Kidney epithelial cell (primary cell): ENCODE data around the gene ZC3H18. TPM values are rescaled to one million over a fixed set of nuclear protein-coding genes. Genes with fewer than 3 reads are reported as not detected.

Experiments
- DNase-seq: peaks from one replicate; pipeline ENCODE4 v3.0.0-alpha.2; 2010; ENCODE audit warnings: low read depth
- H3K27me3 ChIP-seq: 2 replicates; pipeline ENCODE4 v1.6.0; 2011; ENCODE audit warnings: low read length; ENCODE audit not compliant: control insufficient read depth, insufficient read depth
- H3K36me3 ChIP-seq: 2 replicates; pipeline ENCODE4 v1.5.1; 2011; ENCODE audit warnings: low read length; ENCODE audit not compliant: control insufficient read depth, insufficient read depth
- H3K4me3 ChIP-seq: 2 replicates; pipeline ENCODE4 v1.5.1; 2011; ENCODE audit warnings: low read depth, mild to moderate bottlenecking, control low read depth, low read length
- CTCF ChIP-seq: IDR thresholded peaks from 2 replicates; pipeline ENCODE4 v1.5.1; 2011; ENCODE audit warnings: mild to moderate bottlenecking, moderate library complexity, low read length, control low read depth, inconsistent platforms; ENCODE audit not compliant: insufficient read depth, poor library complexity, severe bottlenecking
- total RNA-seq: library from RNA; depleted of rRNA; stranded (reverse); fragments of >200 nt; gene quantifications from 2 replicates; pipeline ENCODE4 v1.2.3, GENCODE V29; 2015

The ZC3H18 gene
- total RNA-seq, 1 donor from 2014 or later: 20.2 TPM

DNA sequence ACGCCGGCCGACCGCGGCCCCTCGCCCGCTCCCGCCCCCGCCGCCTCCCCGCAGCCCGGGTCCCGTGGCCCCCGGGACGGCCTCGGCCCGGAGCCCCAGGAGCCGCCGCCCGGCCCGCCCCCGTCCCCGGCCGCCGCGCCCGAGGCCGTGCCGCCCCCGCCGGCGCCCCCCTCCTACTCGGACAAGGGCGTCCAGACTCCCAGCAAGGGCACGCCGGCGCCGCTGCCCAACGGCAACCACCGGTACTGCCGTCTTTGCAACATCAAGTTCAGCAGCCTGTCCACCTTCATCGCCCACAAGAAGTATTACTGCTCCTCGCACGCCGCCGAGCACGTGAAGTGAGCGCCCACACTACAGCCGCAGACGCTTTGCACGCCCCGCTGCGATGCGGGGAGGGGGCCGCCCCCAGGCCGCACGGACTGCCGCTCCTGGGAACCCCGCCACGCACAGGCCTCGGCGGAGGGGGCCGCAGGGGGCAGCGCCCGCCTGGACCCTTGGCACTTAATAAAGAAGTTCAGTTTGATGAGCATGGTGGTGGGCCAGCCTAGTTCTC lies 35.5 kb upstream of the ZC3H18 start:
- peaks cover 19% of the 10 kb centered on the region for H3K27me3 ChIP-seq
- no peak for DNase-seq
- H3K4me3 ChIP-seq: peak overlapping the region; percentile 60
- no peaks in the 10 kb centered on the region for H3K36me3 ChIP-seq
- TF ChIP-seq CTCF: no peak

GRCh38 chr16:88535191-88535856 lies 34.9 kb upstream of the ZC3H18 start:
- DNase-seq: no peak
- Histone ChIP-seq H3K36me3 (no peaks in the 10 kb centered on the region), H3K27me3 (peaks cover 25% of the 10 kb centered on the region), H3K4me3 (peak overlapping the region; percentile 60)
- no peak for TF ChIP-seq CTCF

- Histone ChIP-seq H3K36me3 (no peaks in the 10 kb centered on the region), H3K4me3 (no peak overlapping the region), H3K27me3 (peaks cover 30% of the 10 kb centered on the region)
- no peak for DNase-seq
- TF ChIP-seq CTCF: no peak
Observed at GRCh38 chr16:88535857-88536222, 34.4 kb upstream of the ZC3H18 start.

DNA sequence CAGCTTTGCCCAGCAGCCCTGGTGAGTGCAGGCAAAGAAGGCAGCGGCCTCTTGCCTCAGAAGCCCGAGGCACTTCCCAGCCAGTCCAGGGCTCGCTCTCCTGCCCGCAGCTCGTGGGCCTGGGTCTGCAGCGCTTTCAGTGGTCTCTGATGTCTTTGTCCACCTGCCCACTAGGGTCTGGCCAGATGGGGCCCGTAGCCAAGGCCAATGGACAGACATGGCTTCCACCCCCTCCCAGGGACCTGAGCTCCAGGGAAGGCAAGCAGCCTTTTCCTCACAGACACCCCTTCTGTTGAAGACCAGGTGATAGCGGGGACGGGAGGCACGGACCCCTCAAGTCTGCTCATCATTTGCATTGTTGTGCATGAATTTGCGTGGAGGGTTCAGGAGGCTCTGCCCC lies 33.7 kb upstream of the ZC3H18 start:
- no peak for TF ChIP-seq CTCF

DNA sequence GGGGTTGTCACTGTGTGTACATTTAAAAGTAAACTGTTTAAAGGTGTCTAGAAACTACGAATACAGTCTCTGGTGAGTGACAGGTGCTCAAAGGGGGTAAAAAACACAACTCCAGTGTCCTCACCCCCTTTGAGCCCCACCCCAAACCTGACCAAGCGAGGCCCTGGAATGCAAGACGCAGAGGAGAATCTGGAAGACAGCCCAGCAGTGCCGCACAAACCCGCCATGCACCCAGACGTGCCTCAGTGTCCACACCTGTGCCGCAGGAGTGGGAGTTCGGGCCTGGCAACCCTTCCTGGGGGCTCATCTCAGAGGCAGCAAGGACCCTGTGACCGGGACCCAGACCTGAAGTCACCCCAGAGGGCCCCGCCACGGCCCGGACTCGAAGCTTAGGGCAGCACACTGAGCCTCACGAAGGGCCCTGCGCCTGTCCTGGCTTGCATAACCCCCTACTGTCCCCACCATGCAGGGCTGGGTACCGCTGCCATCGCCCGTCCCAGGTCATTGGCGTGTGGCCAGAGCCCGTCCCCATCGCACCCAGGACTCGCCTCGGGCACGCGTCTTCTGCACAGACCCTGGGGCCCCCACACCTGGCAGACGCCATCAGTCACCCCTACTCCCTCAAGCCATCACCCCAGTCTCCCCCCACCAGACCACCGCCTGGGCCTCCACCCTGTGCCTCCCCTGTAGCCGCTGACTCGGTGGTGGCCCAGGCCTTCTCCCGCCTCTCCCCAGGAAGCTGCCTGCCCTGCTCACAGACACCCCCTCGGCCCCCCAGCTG lies 33.0 kb upstream of the ZC3H18 start:
- H3K36me3 ChIP-seq: no peaks in the 10 kb centered on the region
- TF ChIP-seq CTCF: no peak
- no peak for DNase-seq

More for the DNA sequence above, 33.7 kb upstream of the ZC3H18 start:
- H3K36me3 ChIP-seq: no peaks in the 10 kb centered on the region
- peaks cover 33% of the 10 kb centered on the region for H3K27me3 ChIP-seq
- DNase-seq: no peak
- H3K4me3 ChIP-seq: no peak overlapping the region

More for the DNA sequence above, 33.0 kb upstream of the ZC3H18 start:
- Histone ChIP-seq H3K4me3 (no peak overlapping the region), H3K27me3 (peaks cover 38% of the 10 kb centered on the region)
